ENCODE results near the gene LRRC25. TPM values are rescaled to one million over a fixed set of nuclear protein-coding genes. Genes with fewer than 3 reads are reported as not detected.

The LRRC25 gene
- total RNA-seq, 1 experiment from 2014 or later: not detected

DNA sequence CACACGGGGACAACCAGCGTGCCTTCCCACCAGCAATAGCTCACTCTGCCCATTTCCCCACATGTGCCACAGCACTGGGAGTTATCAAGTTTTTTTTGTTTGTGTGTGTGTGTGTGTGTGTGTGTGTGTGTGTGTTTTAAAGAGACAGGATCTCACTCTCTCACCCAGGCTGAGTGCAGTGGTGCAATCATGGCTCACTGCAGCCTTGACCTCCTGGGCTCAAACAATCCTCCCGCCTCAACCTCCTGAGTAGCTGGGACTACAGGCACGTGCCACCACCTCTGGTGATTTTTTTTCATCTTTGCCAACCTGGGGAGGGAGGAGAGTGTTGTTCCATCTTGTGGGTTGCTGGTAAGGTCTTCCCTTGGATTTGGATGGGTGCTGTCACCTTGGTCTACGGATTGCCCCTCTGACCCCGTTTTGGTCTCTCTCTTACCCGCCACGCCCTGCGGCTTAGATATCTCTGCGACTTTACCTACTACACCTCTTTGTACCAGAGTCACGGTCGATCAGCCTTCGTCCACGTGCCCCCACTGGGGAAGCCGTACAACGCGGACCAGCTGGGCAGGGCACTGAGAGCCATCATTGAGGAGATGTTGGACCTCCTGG is 34.4 kb downstream of the LRRC25 start:
- peaks cover 6 to 75% (median 6%) of the 10 kb centered on the region in 3 experiments; a peak in 6 of 7 replicates for H3K36me3 Mint-ChIP-seq (ENCODE audit: insufficient read depth in 1 of 3, low read depth in 3 of 3)
- no peak overlapping the region for H2BK15ac ChIP-seq (ENCODE audit: low read depth, low read length)
- H2AK5ac ChIP-seq (ENCODE audit: insufficient read length, low read length): no peak overlapping the region
- H2BK20ac ChIP-seq (ENCODE audit: low read depth, low read length, poor library complexity, severe bottlenecking): no peak overlapping the region
- TF ChIP-seq CTCF (conservative IDR thresholded peaks at IDR 0.05): no peak
- H3K14ac ChIP-seq (ENCODE audit: insufficient read depth, low read length): no peak overlapping the region
- no peak overlapping the region for H3K9ac ChIP-seq (ENCODE audit: extremely low read depth, insufficient read length, low read length)
- no peak overlapping the region for H4K8ac ChIP-seq (replicated peaks; ENCODE audit: insufficient read length, low read depth, low read length)
- H3K9me3 Mint-ChIP-seq: no peaks in the 10 kb centered on the region; a peak in 1 of 5 replicates
- no peak for DNase-seq
- no peak overlapping the region for H3K23ac ChIP-seq (ENCODE audit: insufficient read length, low read depth, low read length)
- 0 out of 2 replicates have a peak, but pooled peaks cover 2% of the 10 kb centered on the region for H3K4me1 ChIP-seq (ENCODE audit: insufficient read depth, low read length)
- no peak overlapping the region for H3K4me3 Mint-ChIP-seq
- no peak overlapping the region for H3K18ac ChIP-seq (ENCODE audit: insufficient read length, low read depth, low read length)
- H4K5ac ChIP-seq (ENCODE audit: insufficient read length, low read depth, low read length): no peak overlapping the region
- H3K9me3 ChIP-seq (ENCODE audit: control insufficient read depth, low read depth, low read length): no peaks in the 10 kb centered on the region
- H3K4me1 Mint-ChIP-seq: peaks cover 18 to 24% of the 10 kb centered on the region in 2 experiments
- H2BK5ac ChIP-seq (ENCODE audit: insufficient read length, low read length): no peak overlapping the region
- H3K79me1 ChIP-seq (ENCODE audit: insufficient read depth, low read depth, low read length, poor library complexity, severe bottlenecking): no peaks in the 10 kb centered on the region
- no peak overlapping the region for H3K27ac ChIP-seq (ENCODE audit: insufficient read length, low read depth, low read length)
- no peak overlapping the region for H2AFZ ChIP-seq (ENCODE audit: low read length)
- H4K20me1 ChIP-seq (ENCODE audit: control insufficient read depth, insufficient read depth, insufficient read length): no peaks in the 10 kb centered on the region
- no peaks in the 10 kb centered on the region for H3K27me3 Mint-ChIP-seq (ENCODE audit: low read depth)
- H3K4me2 ChIP-seq (ENCODE audit: insufficient read depth, insufficient read length, low read length): no peak overlapping the region
- no peak overlapping the region for H3T11ph ChIP-seq (ENCODE audit: low read length)
- H3K27ac Mint-ChIP-seq: peak overlapping the region; percentile 31 to 95 (median 92); a peak in 4 of 7 replicates
- no peak overlapping the region; the same call in 1 of the 2 replicates for H3K4ac ChIP-seq (ENCODE audit: low read depth, low read length)
- no peaks in the 10 kb centered on the region for H3K27me3 ChIP-seq (ENCODE audit: insufficient read depth, low read length)
- no peak overlapping the region for H4K91ac ChIP-seq (ENCODE audit: insufficient read length, low read depth, low read length)
- no peak overlapping the region for H2BK120ac ChIP-seq (ENCODE audit: low read depth, low read length, poor library complexity, severe bottlenecking)
- no peaks in the 10 kb centered on the region for H3K79me2 ChIP-seq (ENCODE audit: insufficient read depth, low read length)
- no peaks in the 10 kb centered on the region for H3K23me2 ChIP-seq (ENCODE audit: insufficient read length, low read depth, low read length, poor library complexity, severe bottlenecking)
- no peak overlapping the region for H3K56ac ChIP-seq (ENCODE audit: insufficient read length, low read depth, low read length)
- H2BK12ac ChIP-seq (ENCODE audit: insufficient read length, low read depth, low read length): no peak overlapping the region
- no CpG with 5 or more reads among the region's 17 CpGs for WGBS (ENCODE audit: extremely low coverage, insufficient read length, low lambda C conversion rate)
